NCI-H345 treated with DMSO at 0.1 percent for 48 hours (cell line): ENCODE results near the gene ALKBH3.
A peak's percentile ranks its signal among the peaks of the same experiment; 100 is the strongest.

ENCODE experiments used
- DNase-seq: peaks from one replicate; lab custom pipeline; 2025; ENCODE audit not compliant: unreplicated experiment; lab: John Stamatoyannopoulos, UW

Gene ALKBH3

GRCh38 chr11:43880640-43881159, at the start of gene ALKBH3:
Gene ALKBH3, plus strand, starts transcription at chr11:43880831. Its CDS starts 1,822 bp downstream, at chr11:43882653.
- peak; percentile 62 for DNase-seq

- DNase-seq: no peak
These were observed 49.6 kb upstream of the ALKBH3 start for GRCh38 chr11:43830928-43831440.

GRCh38 chr11:43832536-43832935, 48.1 kb upstream of the ALKBH3 start:
- no peak for DNase-seq

GRCh38 chr11:43833657-43834073, 47.0 kb upstream of the ALKBH3 start:
- no peak for DNase-seq

- DNase-seq: no peak
These were observed 46.3 kb upstream of the ALKBH3 start for GRCh38 chr11:43834286-43834685.

- DNase-seq: no peak
These were observed 45.5 kb upstream of the ALKBH3 start for GRCh38 chr11:43835104-43835503.

GRCh38 chr11:43837879-43838278, 42.8 kb upstream of the ALKBH3 start:
- DNase-seq: no peak

GRCh38 chr11:43842021-43842420, 38.6 kb upstream of the ALKBH3 start:
- no peak for DNase-seq

- DNase-seq: no peak
These were observed 34.8 kb upstream of the ALKBH3 start for GRCh38 chr11:43845816-43846215.

- DNase-seq: peak; percentile 48
These were observed 28.5 kb upstream of the ALKBH3 start for GRCh38 chr11:43852057-43852636.

GRCh38 chr11:43853781-43854180, 26.9 kb upstream of the ALKBH3 start:
- DNase-seq: no peak

GRCh38 chr11:43856993-43857392, 23.6 kb upstream of the ALKBH3 start:
- no peak for DNase-seq

GRCh38 chr11:43861141-43861540, 19.5 kb upstream of the ALKBH3 start:
- DNase-seq: no peak

- DNase-seq: no peak
These were observed 14.1 kb upstream of the ALKBH3 start for GRCh38 chr11:43866520-43866919.

- DNase-seq: no peak
These were observed 13.7 kb upstream of the ALKBH3 start for GRCh38 chr11:43866969-43867368.

- DNase-seq: no peak
These were observed 11.6 kb upstream of the ALKBH3 start for GRCh38 chr11:43868852-43869567.

- DNase-seq: no peak
These were observed 9.6 kb upstream of the ALKBH3 start for GRCh38 chr11:43871051-43871450.

- DNase-seq: no peak
These were observed 7.6 kb upstream of the ALKBH3 start for GRCh38 chr11:43872995-43873394.

GRCh38 chr11:43874078-43874477, 6.6 kb upstream of the ALKBH3 start:
- DNase-seq: no peak

- no peak for DNase-seq
These were observed 5.9 kb upstream of the ALKBH3 start for GRCh38 chr11:43874738-43875137.

- no peak for DNase-seq
These were observed 617 bp upstream of the ALKBH3 start for GRCh38 chr11:43879789-43880639.
